Heart right ventricle (tissue), 16 donors: ENCODE results near the gene ONECUT2. TPM values are rescaled to one million over a fixed set of nuclear protein-coding genes. Genes with fewer than 3 reads are reported as not detected.
"Not testable (repeated sequence)": the region's sequence is repeated elsewhere in the genome, so short reads cannot be mapped to it uniquely, and the experiment has no call there.

Source experiments
- ATAC-seq, 8 donors: fragments of 200-7000 bp; cut with Tn5 transposase; one replicate each; pipeline ENCODE4 v1.9.1; 2020; ENCODE audit warnings: mild to moderate bottlenecking in 8 of 8, moderate library complexity in 8 of 8, moderate number of reproducible peaks in 1 of 8
- DNase-seq, 2 donors: peaks; one replicate each; pipeline ENCODE4 v3.0.0-alpha.2; 2020
- H3K27ac ChIP-seq, 10 donors: fragments of 200-600 bp; sonication (generic) in 2 of 10; one replicate each; pipeline versions ENCODE4 v1.5.0 to v1.8.0; 2020 to 2022; ENCODE audit warnings: mild to moderate bottlenecking in 3 of 10
- H3K27me3 ChIP-seq, 7 donors: fragments of 200-600 bp; one replicate each; pipeline ENCODE4 v1.8.0; 2021 to 2022; ENCODE audit warnings: mild to moderate bottlenecking in 2 of 7
- H3K36me3 ChIP-seq, 9 donors: fragments of 200-600 bp; sonication (generic) in 1 of 9; one replicate each; pipeline versions ENCODE4 v1.5.0 to v1.8.0; 2020 to 2022; ENCODE audit warnings: mild to moderate bottlenecking in 2 of 9
- H3K4me1 ChIP-seq, 9 donors: fragments of 200-600 bp; sonication (generic) in 1 of 9; one replicate each; pipeline versions ENCODE4 v1.5.0 to v1.8.0; 2020 to 2022; ENCODE audit warnings: mild to moderate bottlenecking in 4 of 9
- H3K4me3 ChIP-seq, 10 donors: fragments of 200-600 bp; sonication (generic) in 2 of 10; one replicate each; pipeline versions ENCODE4 v1.5.0 to v1.8.0; 2020 to 2022; ENCODE audit warnings: mild to moderate bottlenecking in 7 of 10, moderate library complexity in 2 of 10
- H3K9me3 ChIP-seq, 11 donors: fragments of 200-600 bp in 10 of 11; sonication (generic) in 2 of 11; one replicate each; pipeline versions ENCODE4 v1.5.0 to v1.8.0; 2013 to 2022; ENCODE audit warnings: mild to moderate bottlenecking in 2 of 11, control low read depth in 1 of 11, moderate library complexity in 1 of 11
- CTCF ChIP-seq, 9 donors: fragments of 200-600 bp; sonication (generic) in 2 of 9; IDR thresholded peaks; one replicate each; pipeline versions ENCODE4 v1.5.0 to v1.8.0; 2021 to 2022; ENCODE audit warnings: antibody characterized with exemption in 9 of 9, mild to moderate bottlenecking in 5 of 9, moderate library complexity in 1 of 9
- WGBS, 2 donors: extraction: QIAGEN DNeasy Blood & Tissue Kit; methylation state at CpG; one replicate each; pipeline ENCODE4 v1.1.7; 2013; ENCODE audit warnings: inconsistent platforms in 1 of 2; 5-methylcytosine and 5-hydroxymethylcytosine counted together
- intact Hi-C, 10 donors: fragments of 100-400 bp; cut with DNase I; formaldehyde crosslinking; loops; one replicate each; pipeline versions ENCODE4 v1.11.1 to v1.14.2; 2022
- polyA plus RNA-seq, 2 donors: library from polyadenylated mRNA; stranded (reverse); fragments of 200-250 nt; gene quantifications; one replicate each; pipeline ENCODE4 v1.2.3, GENCODE V29; 2013
- total RNA-seq, 10 donors: library from RNA; stranded (reverse); fragmentation: NEBNext Ultra II Directional in 3 of 10; extraction: Animal tissue kit (Norgen Biotek cat#: 25700) in 3 of 10; gene quantifications; one replicate each; pipeline versions ENCODE4 v1.2.1 to v1.2.4, GENCODE V29; 2021 to 2023
- donor health status: Arrhythmogenic right ventricular cardiomyopathy.
- donor health status: ischemic (EF 13 %, LVEDD 7.1; RV severe dilation, severe dysfunction).
- donor health status: healthy with polysubstance abuse.
- donor health status: DM: no; HTN: yes; CAD: no.
- donor health status: DM: no; HTN: no; CAD: no.
- donor health status: ischemic (EF 25% LVEDD 6.9; RV normal size, moderate dysfunction).
- donor health status: ischemic (EF 25% LVEDD 5.7; RV mildly dilated, moderate dysfunction).
- donor health status: healthy.
- donor health status: DM: yes; HTN: yes; CAD: no.
- donor health status: Ischemic cardiomyopathy.
- donor health status: ischemic (EF 35%, LVEDD 5.7; RV mildly dilated, moderate dysfunction).
- donor health status: nonischemic (EF 11% LVEDD 7.7; RV severe dilation, severe dysfunction).
- donor health status: DM: yes; HTN: yes; CAD: no.
- donor health status: PGD.
- donor health status: ischemic (EF 29% LVEDD 5.4; RV normal size, mild dysfunction).
- donor health status: nonischemic (EF 23%, LVEDD 6.1; RV moderate dilation, normal function).

Gene ONECUT2
- total and polyA plus RNA-seq, 12 donors, result under 0.01 to 0.53 (median 0.09) TPM; not detected in 3

GRCh38 chr18:57505231-57505630 lies 70.1 kb downstream of the ONECUT2 start:
- H3K36me3 ChIP-seq, result no peaks in the 10 kb centered on the region
- TF ChIP-seq CTCF (IDR thresholded peaks at IDR 0.05), result no peak
- 39 to 43% methylated on average over 1 of the region's 1 CpG for WGBS, 2 donors
- ATAC-seq, result no peak
- no peak for DNase-seq
- H3K27me3 ChIP-seq, result peaks cover 0 to 14% (median 4%) of the 10 kb centered on the region in 7 donors
- H3K4me3 ChIP-seq, result no peak overlapping the region
- H3K27ac ChIP-seq, result no peak overlapping the region
- H3K9me3 ChIP-seq, result no peaks in the 10 kb centered on the region
- intact Hi-C loops, result no loop called here
- no peaks in the 10 kb centered on the region for H3K4me1 ChIP-seq

GRCh38 chr18:57516056-57516455 lies 80.9 kb downstream of the ONECUT2 start:
- ATAC-seq (no peak), DNase-seq (no peak)
- intact Hi-C loops, result no loop called here
- no peak overlapping the region for H3K4me3 ChIP-seq
- H3K27ac ChIP-seq, result no peak overlapping the region
- H3K36me3 ChIP-seq, result no peaks in the 10 kb centered on the region
- H3K27me3 ChIP-seq, result peaks cover 0 to 8% (median 3%) of the 10 kb centered on the region in 7 donors
- H3K9me3 ChIP-seq, result no peaks in the 10 kb centered on the region
- H3K4me1 ChIP-seq, result no peaks in the 10 kb centered on the region
- TF ChIP-seq CTCF (IDR thresholded peaks at IDR 0.05), result no peak
- WGBS, 2 donors, result 62 to 65% methylated on average over 6 of the region's 6 CpGs

GRCh38 chr18:57518533-57518932 lies 83.4 kb downstream of the ONECUT2 start:
- no peak for TF ChIP-seq CTCF (IDR thresholded peaks at IDR 0.05)
- Histone ChIP-seq H3K4me3 (no peak overlapping the region), H3K4me1 (peaks cover 0 to 2% (median 0%) of the 10 kb centered on the region in 9 donors), H3K36me3 (no peaks in the 10 kb centered on the region), H3K27ac (no peak overlapping the region), H3K27me3 (peaks cover 0 to 8% (median 3%) of the 10 kb centered on the region in 7 donors), H3K9me3 (no peaks in the 10 kb centered on the region)
- DNase-seq, result no peak
- intact Hi-C loops, result no loop called here
- 79 to 81% methylated on average over 10 of the region's 10 CpGs for WGBS, 2 donors
- ATAC-seq, result no peak

- Histone ChIP-seq H3K36me3 (no peaks in the 10 kb centered on the region), H3K9me3 (peaks cover 0 to 8% (median under 1%) of the 10 kb centered on the region in 11 donors), H3K4me1 (peaks cover 0 to 12% (median 0%) of the 10 kb centered on the region in 9 donors), H3K27ac (no peak overlapping the region), H3K27me3 (peaks cover 0 to 8% (median 3%) of the 10 kb centered on the region in 7 donors), H3K4me3 (no peak overlapping the region)
- DNase-seq (no peak), ATAC-seq (no peak)
- no peak for TF ChIP-seq CTCF (IDR thresholded peaks at IDR 0.05)
- intact Hi-C loops, result no loop called here
- WGBS, 2 donors, result 61 to 72% methylated on average over 7 of the region's 7 CpGs
Measured at GRCh38 chr18:57519668-57520424, 84.7 kb downstream of the ONECUT2 start.

- peaks cover 0 to 18% (median 5%) of the 10 kb centered on the region in 11 donors for H3K9me3 ChIP-seq
- intact Hi-C loops, H3K27me3 ChIP-seq, DNase-seq, H3K4me3 ChIP-seq, H3K27ac ChIP-seq, H3K36me3 ChIP-seq, ATAC-seq: not testable (repeated sequence)
- H3K4me1 ChIP-seq, result peaks cover 0 to 14% (median 0%) of the 10 kb centered on the region in 9 donors
Measured at GRCh38 chr18:57522348-57522747, 87.2 kb downstream of the ONECUT2 start.
